Muscle of leg (tissue), 16 donors: ENCODE results near the gene PRSS56. TPM values are rescaled to one million over a fixed set of nuclear protein-coding genes. Genes with fewer than 3 reads are reported as not detected.
A peak's percentile ranks its signal among the peaks of the same experiment; 100 is the strongest.

Source experiments
- DNase-seq: peaks from one replicate; pipeline ENCODE4 v3.0.0; 2013
- H3K27ac ChIP-seq: one replicate; pipeline ENCODE4 v1.5.1; 2013; ENCODE audit warnings: mild to moderate bottlenecking, low read length, control low read depth
- H3K27me3 ChIP-seq: one replicate; pipeline ENCODE4 v1.6.1; 2013; ENCODE audit warnings: low read length; ENCODE audit not compliant: control insufficient read depth, insufficient read depth
- H3K36me3 ChIP-seq: one replicate; pipeline ENCODE4 v1.6.1; 2013; ENCODE audit warnings: low read length; ENCODE audit not compliant: control insufficient read depth, insufficient read depth
- H3K4me1 ChIP-seq: one replicate; pipeline ENCODE4 v1.6.1; 2013; ENCODE audit warnings: low read length; ENCODE audit not compliant: control insufficient read depth, insufficient read depth
- H3K4me3 ChIP-seq: one replicate; pipeline ENCODE4 v1.5.1; 2013; ENCODE audit warnings: low read length, control low read depth
- H3K9me3 ChIP-seq: replicated peaks from 2 replicates; pipeline ENCODE4 v1.6.1; 2013; ENCODE audit warnings: low read depth, low read length; ENCODE audit not compliant: control insufficient read depth
- WGBS: methylation state at CpG from one replicate; pipeline ENCODE4 v1.1.5; 2013; ENCODE audit warnings: missing lambda C conversion rate; ENCODE audit not compliant: insufficient coverage; 5-methylcytosine and 5-hydroxymethylcytosine counted together
- long read RNA-seq, 11 donors: transcript quantifications; one replicate each; lab custom pipeline, GENCODE V29; 2026
- polyA plus RNA-seq, 8 donors: library from polyadenylated mRNA; unstranded; fragments of 120-200 nt; gene quantifications; one replicate each; pipeline versions ENCODE4 v1.2.1 to v1.2.3, GENCODE V29; 2013; ENCODE audit warnings: inconsistent platforms in 1 of 8, low replicate concordance in 1 of 8; ENCODE audit not compliant: insufficient read length in 8 of 8, insufficient read depth in 1 of 8
- total RNA-seq: library from RNA; stranded (reverse); fragments of 120-200 nt; gene quantifications from one replicate; pipeline ENCODE4 v1.2.4, GENCODE V29; 2013

The PRSS56 gene
- total RNA-seq = 2.6 TPM
- polyA plus RNA-seq = 1 to 10 TPM; 1.7 to 2.5 (median 2.1) TPM
- long read RNA-seq, donor 1 = 0 reads
- long read RNA-seq, donor 2 = 0 reads
- long read RNA-seq, donor 3 = 0 reads
- long read RNA-seq, donor 4 = 0 reads
- long read RNA-seq, donor 5, partial matches to known transcripts = 5 of 5 reads
- long read RNA-seq, donor 5, other reads (novel, unspliced or antisense) = 0 of 5 reads
- long read RNA-seq, donor 6, partial matches to known transcripts = 6 of 6 reads
- long read RNA-seq, donor 6, other reads (novel, unspliced or antisense) = 0 of 6 reads
- long read RNA-seq, donor 7 = 0 reads
- long read RNA-seq, donor 8 = 0 reads
- long read RNA-seq, donor 9 = 0 reads
- long read RNA-seq, donor 10 = 0 reads
- long read RNA-seq, donor 11 = 0 reads

- H3K27me3 ChIP-seq = peaks cover 64% of the 10 kb centered on the region
- no peaks in the 10 kb centered on the region for H3K36me3 ChIP-seq
- no peak within 1 kb of the TSS for H3K27ac ChIP-seq
- 41% methylated on average over 7 of the region's 19 CpGs for WGBS
- no peak within 1 kb of the TSS for H3K4me3 ChIP-seq
- DNase-seq = no peak
- H3K9me3 ChIP-seq = no peaks in the 10 kb centered on the region
- H3K4me1 ChIP-seq = peaks cover 33% of the 10 kb centered on the region
Measured at GRCh38 chr2:232519581-232520438, at the start of gene PRSS56. Gene PRSS56, plus strand, starts transcription at chr2:232520388. Its CDS starts 211 bp downstream, at chr2:232520599.

GRCh38 chr2:232473467-232473890, 46.7 kb upstream of the PRSS56 start:
- H3K4me3 ChIP-seq = no peak overlapping the region
- H3K9me3 ChIP-seq = no peaks in the 10 kb centered on the region
- no peak overlapping the region for H3K27ac ChIP-seq
- no peaks in the 10 kb centered on the region for H3K36me3 ChIP-seq
- DNase-seq = peak; percentile 61
- peaks cover 10% of the 10 kb centered on the region for H3K4me1 ChIP-seq
- H3K27me3 ChIP-seq = peaks cover 33% of the 10 kb centered on the region
- WGBS = 16% methylated on average over 4 of the region's 6 CpGs

DNA sequence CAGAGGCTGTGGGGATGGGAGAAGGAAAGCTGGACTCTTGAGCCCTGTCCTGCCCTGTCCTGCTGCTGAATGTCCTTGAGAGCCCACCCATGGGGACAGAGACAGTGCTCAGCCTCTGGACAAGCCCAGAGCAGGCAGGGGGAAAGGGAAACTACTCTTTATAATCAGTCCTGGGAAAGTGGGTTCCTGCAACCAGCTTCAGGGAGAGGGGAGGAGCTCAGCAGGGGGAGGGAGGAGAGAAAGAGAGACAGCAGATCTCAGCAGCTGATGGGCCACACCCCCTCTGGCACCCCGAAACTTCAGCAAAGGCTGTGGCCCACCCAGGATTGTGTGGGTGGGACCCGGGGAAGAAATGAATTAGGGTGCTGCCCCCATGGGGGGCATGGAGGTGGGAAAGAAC, 44.1 kb upstream of the PRSS56 start:
- H3K27me3 ChIP-seq = peaks cover 35% of the 10 kb centered on the region

GRCh38 chr2:232476791-232477190, 43.4 kb upstream of the PRSS56 start:
- H3K4me1 ChIP-seq = peaks cover 10% of the 10 kb centered on the region
- DNase-seq = no peak
- no peaks in the 10 kb centered on the region for H3K36me3 ChIP-seq
- H3K27me3 ChIP-seq = peaks cover 40% of the 10 kb centered on the region
- no peaks in the 10 kb centered on the region for H3K9me3 ChIP-seq
- no peak overlapping the region for H3K4me3 ChIP-seq
- no peak overlapping the region for H3K27ac ChIP-seq
- WGBS = 94% methylated on average over 7 of the region's 7 CpGs

More for the DNA sequence above, 44.1 kb upstream of the PRSS56 start:
- 52% methylated on average over 2 of the region's 2 CpGs for WGBS
- no peaks in the 10 kb centered on the region for H3K9me3 ChIP-seq
- no peaks in the 10 kb centered on the region for H3K36me3 ChIP-seq
- H3K4me1 ChIP-seq = peaks cover 10% of the 10 kb centered on the region
- no peak overlapping the region for H3K27ac ChIP-seq
- no peak overlapping the region for H3K4me3 ChIP-seq
- no peak for DNase-seq

DNA sequence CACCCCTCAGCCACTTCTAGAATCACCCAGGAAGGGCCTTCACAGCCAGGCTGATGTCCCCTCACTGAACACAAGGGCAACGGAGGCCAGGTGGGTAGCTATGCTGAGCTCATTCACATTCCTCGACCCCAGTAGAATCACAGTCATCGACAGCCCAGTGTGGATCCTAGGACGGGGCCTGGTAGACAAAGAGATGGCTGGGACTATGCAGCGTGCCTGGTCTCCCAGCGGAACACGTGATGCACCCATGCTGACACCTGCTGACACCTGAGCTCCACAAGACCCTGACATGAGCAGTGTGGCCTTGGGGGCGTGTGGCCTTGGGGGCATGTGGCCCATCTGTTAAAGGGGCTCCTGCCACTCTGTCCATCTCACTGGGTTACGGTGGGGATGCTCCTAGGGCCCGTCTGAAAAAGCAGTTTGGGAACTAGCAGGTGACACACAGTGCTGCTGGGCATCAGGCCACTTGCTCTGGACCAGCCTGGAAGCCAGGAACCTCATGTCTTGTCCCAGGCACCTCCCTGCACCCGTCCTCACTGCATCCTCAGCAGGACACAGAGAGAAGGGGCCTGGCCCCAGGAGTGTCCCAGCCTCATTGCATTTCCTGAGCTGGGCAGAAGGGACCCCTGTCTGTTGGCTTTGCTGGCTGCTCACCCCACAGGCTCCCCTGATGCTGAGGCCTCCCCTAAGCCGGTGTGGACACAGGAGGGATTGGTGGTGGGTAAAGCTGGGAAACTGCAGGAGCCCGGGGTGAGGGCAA, 42.3 kb upstream of the PRSS56 start:
- peaks cover 51% of the 10 kb centered on the region for H3K27me3 ChIP-seq
- H3K36me3 ChIP-seq = no peaks in the 10 kb centered on the region
- H3K27ac ChIP-seq = no peak overlapping the region
- WGBS = 85% methylated on average over 11 of the region's 13 CpGs
- no peak for DNase-seq
- peaks cover 10% of the 10 kb centered on the region for H3K4me1 ChIP-seq
- no peak overlapping the region for H3K4me3 ChIP-seq
- H3K9me3 ChIP-seq = no peaks in the 10 kb centered on the region

DNA sequence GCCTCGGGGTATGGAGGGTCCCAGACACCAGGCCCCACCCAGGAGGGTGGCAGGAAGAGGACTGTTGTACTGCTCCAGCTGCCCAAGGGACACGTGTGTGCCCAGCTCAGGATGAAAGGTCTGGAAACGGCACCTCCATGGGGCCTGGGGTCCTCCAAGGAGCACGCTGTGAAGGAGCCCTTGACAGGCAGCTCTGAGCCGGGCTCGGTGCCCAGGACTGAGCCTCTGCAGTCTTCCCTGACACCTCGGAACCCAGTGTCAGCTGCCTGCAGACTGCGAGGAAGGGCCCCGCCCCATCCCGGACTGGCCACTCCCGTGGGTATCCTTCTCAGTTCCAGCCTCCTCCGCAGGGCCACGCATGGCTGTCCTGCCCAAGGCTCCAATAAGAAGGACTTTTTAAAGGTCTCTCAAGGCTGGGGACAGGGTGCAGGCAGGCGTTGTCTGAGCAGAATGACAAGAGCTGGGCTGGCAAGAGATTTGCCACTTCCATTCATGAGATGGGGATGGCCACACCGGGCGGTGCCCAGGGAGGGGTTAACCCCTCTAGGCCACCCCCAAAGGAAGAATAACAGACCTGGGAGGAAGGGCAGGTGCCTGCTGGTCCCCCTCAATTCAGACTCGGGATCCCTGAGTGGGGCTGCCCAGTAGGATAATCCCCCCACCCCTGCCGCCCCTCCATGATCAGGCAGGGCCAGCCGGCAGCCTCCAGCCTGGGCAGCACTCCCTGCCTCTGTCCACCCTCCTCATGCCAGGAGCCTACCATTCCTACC, 41.4 kb upstream of the PRSS56 start:
- Histone ChIP-seq H3K27me3 (peaks cover 53% of the 10 kb centered on the region), H3K36me3 (no peaks in the 10 kb centered on the region), H3K27ac (no peak overlapping the region), H3K9me3 (no peaks in the 10 kb centered on the region), H3K4me1 (peaks cover 2% of the 10 kb centered on the region), H3K4me3 (no peak overlapping the region)
- DNase-seq = no peak
- 62% methylated on average over 16 of the region's 19 CpGs for WGBS

DNA sequence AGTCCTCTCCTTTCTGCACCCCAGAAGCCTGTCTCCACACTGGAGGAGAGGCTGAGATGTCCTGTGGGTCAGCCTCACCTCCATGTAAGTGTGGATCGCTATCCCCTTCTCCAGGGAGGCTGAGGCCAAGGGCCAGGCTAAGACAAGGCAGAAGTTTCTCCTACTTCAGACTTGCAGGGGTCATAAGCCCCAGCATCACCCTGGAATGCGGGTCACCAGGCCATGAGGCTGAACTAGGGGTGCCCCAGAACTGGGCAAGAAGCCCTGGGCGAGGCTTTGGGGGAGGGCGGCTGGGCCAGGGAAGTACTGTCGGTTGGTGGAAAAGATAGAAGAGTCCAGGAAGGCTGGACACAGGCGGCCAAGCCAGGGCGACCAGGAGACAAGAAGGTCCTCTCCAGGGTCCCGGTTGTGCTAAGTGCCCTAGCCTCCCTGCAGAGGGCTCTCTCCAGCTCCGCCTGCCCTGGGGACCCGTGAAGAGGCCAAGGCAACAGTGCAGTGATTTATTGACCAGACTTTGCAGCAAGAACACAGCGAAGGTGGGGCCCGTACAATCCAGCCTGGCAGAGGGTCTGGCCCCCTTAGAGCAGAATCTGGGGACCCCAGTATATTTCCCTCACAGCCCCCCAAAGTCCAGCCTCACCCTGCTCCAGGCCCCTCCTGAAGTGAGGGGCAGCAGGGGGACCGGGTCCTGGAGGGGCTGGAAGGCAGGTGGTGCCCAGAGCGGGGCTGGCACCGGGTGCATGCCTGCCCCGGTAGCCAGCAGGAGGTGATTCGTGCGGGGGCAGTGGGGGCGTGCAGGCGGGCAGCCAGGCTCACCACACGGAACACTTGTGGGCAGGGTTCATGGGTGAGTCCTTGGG, 40.6 kb upstream of the PRSS56 start:
- no peak for DNase-seq
- Histone ChIP-seq H3K4me1 (no peaks in the 10 kb centered on the region), H3K4me3 (no peak overlapping the region), H3K9me3 (no peaks in the 10 kb centered on the region), H3K27me3 (peaks cover 60% of the 10 kb centered on the region), H3K36me3 (no peaks in the 10 kb centered on the region), H3K27ac (no peak overlapping the region)
- WGBS = 60% methylated on average over 20 of the region's 21 CpGs

DNA sequence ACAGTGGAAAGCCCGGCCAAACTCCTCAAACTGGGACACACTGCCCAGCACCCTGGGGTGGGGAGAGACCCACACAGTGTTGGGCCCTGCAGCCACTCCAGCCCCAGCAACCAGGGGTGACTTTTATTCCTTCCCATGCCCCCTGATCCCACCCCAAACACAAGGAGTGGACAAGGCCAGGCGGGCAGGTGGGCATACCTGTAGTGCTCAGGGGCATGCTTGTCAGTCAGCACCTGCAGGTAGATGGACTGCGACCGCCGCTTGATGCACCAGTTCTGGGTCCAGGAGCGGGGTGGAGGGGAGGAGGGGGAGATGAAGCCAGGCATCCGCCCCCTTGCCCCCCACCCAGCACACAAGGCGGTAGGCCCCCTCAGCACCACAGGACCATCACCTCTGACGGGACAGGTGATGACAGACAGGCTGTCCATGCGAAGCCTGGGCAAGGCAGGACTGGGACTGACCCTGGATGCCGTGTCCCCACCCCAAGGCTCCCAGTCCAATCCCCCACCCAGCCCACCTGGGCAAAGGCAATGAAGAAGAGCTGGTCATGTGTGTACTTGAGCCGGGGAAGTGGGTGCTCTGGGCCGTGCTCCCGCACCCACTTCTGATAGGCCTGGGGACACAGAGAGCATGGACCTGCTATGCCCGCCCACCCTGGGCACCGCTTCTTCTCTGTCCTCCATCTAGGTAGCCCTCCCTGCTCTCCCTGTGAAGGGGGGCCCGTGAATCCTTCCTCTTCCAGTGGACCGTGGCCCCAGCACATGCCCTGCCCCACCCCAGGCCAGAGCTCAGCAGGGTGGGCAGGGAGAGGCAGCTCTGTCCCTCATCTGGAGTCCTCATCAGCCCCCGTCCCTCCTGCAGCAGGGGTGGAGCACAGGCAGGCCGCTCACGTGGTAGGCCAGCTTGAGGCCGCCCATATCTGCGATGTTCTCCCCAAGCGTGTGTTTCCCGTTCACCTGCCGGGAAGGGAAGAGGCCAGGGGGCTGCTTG, 39.7 kb upstream of the PRSS56 start:
- H3K27me3 ChIP-seq = peaks cover 61% of the 10 kb centered on the region
- WGBS = 68% methylated on average over 9 of the region's 26 CpGs
- no peak overlapping the region for H3K27ac ChIP-seq
- H3K36me3 ChIP-seq = no peaks in the 10 kb centered on the region
- DNase-seq = no peak
- H3K4me1 ChIP-seq = peaks cover 3% of the 10 kb centered on the region
- no peak overlapping the region for H3K4me3 ChIP-seq
- H3K9me3 ChIP-seq = no peaks in the 10 kb centered on the region
